CD4-positive, alpha-beta T cell treated with Interleukin-21 for 1 hour (primary cell): ENCODE measurements around the gene VPS39.

Source experiments
- DNase-seq: peaks from one replicate; pipeline ENCODE4 v3.0.0-alpha.2; 2020

VPS39 gene

DNA sequence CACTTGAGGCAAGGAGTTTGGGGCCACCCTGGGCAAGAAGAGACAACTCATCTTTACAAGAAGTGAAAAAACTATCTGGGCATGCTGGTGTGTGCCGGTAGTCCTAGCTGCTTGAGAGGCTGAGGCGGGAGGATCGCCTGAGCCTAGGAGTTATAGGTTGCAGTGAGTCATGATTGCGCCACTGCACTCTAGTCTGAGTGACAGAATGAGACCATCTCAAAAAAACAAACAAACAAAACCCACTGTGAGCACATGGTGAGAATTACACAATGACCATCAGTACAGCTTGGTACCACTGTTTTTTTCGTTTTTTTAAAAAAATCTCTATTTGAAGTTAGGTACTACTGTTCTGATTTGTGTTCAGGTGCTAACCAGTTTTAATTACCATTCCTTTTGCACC is 13.6 kb downstream of the VPS39 start:
- no peak for DNase-seq

DNA sequence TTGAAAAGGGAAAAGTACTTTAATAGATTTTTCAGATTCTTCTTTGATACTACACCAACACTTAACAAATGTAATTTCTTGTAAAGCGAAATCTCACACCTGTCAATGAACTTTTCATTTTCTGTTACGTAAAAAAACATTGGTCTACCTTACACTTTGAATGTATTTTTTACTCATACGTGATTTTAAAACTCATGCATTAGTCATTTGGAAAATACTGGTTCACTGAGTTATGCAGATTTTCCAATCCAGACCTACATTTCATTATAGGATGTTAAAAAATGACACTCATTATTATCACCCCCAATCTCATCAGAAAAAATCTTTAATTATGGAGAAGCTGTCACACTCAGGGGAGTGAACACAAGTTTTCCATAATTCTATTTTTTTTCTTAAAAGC is 14.7 kb downstream of the VPS39 start:
- no peak for DNase-seq

DNA sequence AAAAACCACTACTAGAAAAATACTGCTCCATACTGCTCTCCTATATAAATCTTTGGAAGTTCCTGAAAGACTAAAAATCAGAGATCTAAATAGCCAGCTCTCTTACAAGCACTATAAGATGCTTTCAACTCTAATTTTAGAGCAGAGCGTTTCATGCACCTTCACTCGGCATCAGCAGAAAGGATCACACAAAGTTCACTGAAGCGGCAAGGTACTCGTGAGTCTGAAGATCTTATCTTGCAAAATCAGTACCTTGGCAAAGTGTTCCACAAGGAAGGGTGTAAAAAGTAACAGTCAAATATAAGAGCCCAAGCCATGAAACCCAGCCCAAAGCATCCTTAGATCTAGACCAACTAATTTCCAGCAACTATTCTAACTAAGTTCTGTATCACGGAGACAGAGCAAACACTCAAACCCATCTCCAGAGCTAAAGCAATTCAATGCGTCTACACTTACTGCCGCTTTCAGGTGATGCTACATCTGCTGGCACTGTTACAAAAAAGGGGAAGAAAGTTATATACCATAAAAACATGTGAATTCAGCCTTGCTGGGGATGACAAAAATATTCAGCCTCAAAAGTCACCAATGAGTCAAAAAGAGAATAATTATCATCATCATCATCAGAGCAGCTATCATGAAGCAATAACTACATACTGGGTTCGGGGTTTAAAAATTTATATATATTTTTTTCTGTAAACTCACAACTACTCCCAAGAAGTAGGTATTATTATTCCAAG is 16.3 kb downstream of the VPS39 start:
- DNase-seq, result no peak

DNA sequence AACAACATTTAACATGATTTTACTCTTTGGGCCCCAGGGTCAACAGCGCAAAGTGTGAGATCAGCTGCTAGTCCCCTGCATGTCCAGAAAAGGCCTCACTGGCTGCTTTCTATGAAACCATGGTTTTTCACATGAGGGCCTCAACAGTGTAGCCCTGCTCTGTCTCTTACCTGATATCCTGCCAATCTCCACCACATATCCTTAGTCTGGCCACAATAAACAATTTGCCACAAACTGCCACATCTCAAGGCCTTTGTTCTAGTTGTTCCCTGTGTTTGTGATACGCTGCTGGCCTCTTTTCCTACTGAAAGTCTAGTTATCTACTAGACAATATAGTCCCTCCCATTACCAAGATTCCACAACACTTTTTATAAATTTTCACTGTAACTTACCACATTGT is 17.7 kb downstream of the VPS39 start:
- no peak for DNase-seq

DNA sequence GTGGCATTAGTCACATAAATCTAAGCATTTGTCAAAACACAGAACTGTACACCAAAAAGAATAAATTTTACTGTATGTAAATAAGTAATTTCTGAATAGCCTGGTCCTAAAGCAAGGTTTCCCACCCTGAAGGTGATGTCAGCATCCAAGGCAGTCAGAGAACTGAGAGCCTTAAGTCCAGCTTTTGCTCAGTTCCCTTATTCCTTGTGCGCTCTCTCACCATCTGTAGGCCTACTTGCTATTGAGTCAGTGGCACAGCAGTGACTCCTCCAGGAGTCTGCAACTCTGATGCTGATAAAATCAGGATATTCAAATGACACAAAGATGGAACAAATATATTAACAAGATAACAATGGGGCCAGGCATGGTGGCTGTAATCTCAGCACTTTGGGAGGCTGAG is 22.3 kb downstream of the VPS39 start:
- no peak for DNase-seq

DNA sequence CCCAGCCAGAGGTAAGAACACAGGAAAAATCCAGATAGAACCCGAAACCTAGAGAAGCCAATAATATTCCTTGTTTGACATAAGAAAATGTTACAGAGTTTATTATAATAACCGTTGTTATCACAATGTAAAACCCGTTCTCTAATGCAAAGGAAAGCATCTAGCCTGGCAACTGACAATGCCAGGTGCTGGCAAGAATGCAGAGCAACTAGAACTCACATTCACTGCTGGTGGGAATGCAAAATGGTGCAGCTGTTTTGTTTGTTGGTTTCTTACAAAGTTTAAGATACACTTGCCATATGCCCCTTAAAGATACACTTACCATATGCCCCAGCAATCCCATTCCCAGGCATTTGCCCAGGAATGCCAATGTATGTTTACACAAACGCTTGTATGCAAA is 23.4 kb downstream of the VPS39 start:
- no peak for DNase-seq

DNA sequence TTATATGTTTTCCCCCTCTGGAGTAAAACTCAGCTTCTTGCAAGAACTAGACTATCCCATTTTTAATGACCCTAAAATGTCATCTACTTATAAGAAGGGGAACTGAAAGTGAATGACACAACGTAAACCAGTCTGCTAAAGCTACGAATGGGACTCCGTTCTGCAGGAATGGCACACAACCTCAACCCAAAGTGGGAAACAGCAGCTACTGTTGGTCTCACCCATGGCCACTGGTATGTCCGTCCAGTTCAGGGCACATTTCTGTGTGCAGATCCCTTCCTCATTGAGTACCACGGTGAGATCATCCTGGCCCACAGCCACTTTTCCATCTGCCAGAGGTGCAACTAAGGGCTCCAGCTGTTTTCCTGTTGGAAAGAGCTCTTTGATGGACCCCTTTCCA is 23.8 kb downstream of the VPS39 start:
- no peak for DNase-seq

DNA sequence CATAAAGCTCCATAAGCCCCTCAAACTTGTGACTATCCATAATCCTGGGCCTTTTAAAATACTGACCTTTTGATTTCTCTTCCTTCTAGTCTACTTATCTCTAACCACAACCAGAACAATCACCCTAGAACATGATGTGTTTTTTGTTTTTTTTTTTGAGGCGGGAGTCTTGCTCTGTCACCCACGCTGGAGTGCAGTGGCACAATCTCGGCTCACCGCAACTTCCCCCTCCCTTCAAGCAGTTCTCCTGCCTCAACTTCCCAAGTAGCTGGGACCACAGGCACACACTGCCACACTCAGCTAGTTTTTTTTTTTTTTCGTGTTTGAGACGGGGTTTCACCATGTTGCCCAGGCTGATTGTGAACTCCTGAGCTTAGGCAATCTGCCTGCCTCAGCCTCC is 25.1 kb downstream of the VPS39 start:
- DNase-seq, result no peak

DNA sequence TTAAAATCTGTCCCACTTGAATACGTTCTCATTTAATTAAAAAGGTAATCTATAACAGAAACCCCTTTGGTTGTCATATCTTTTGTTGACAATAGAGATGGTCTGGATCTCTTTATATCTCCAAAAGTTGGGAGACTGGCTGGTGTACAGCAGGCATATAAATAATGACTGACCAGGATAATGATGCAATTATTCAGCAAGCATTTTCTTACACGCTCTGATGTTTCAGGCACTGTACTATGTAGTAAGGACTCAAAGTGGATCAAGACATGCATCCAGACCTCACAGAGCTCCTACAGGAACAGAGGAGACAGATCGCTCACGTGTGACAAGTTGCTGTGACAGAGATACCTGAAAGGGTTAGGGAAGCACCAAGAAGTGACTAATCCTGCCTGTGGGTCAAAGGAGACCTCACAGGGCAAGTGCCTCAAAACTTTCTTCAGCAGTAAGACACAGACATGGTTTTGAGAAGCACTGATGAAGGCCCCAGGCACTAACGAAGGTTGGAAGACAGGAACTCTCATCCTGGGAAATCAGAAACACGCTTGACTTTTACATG is 25.7 kb downstream of the VPS39 start:
- DNase-seq, result no peak

DNA sequence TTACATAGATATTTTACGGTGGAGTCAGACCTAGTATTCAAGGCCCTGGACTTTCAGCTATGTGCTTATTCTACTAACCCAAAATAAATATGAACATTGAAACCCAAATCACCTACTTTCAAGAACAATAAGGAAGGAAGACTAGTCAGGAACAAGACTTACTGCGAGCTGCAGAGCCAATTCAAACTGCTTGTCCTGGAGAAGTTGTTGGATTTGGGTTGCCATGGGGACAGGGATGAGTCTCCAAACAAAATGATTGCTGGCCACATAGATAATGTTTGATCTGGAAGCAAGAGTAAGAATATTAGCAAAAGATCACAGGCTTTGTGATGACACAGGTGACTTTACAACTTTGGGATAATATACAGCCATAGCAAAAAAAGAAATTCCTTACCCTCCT is 30.0 kb downstream of the VPS39 start:
- DNase-seq, result no peak

DNA sequence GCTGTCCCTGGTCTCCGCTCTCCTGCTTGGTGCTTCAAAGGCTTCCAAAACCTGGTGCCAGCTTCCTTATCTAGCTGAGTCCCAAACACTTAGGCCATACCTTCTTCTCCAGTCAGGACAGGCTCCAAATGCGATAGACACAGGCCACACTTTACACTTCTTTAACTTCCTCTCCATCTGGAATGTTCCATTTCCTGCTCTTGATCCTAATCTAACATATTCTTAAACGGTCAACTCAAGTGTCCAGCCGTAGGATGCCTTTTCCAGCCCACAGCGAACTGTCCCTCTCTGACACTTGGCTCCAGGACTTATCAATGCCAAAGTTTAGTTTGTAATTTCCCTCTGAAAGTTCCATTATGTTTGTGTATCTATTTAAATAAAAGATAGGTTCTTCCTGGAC is 32.4 kb downstream of the VPS39 start:
- DNase-seq, result no peak

DNA sequence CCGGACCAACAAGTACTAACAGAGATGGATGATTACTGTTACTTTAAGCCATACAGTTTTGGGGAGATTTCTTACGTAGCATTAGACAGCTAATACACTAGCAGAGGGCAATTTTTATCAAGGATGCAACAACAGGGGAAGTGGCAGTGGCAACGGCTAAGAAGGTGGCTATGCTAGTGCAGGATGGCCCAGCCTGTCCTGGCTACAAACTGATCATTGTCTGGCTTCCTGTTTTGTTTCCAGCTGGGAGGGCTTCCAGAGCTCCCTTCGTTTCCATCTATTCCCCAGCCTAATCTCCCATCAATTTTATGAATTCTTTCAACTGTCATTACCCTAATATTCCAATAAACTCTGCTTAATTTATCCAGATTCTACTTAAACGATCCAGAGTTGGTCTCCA is 35.6 kb downstream of the VPS39 start:
- no peak for DNase-seq

DNA sequence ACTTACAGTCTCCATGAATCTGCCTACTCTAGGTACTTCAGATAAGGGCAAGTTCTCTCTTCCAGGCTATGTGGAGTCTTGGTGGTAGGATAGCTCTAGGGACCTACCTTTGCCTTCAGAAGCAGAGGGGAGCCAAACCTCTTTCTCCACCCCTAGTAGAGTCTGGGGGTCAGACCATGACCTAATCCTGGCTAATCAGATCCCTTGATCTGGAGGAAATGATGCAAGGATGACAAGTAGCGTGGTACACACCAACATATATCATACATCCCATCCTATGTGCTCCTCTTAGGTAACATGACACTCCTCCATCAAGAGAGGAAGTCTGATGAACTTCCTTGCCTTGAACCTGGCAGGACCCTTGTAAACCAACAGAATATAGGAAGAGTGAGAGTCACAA is 36.3 kb downstream of the VPS39 start:
- DNase-seq, result no peak

DNA sequence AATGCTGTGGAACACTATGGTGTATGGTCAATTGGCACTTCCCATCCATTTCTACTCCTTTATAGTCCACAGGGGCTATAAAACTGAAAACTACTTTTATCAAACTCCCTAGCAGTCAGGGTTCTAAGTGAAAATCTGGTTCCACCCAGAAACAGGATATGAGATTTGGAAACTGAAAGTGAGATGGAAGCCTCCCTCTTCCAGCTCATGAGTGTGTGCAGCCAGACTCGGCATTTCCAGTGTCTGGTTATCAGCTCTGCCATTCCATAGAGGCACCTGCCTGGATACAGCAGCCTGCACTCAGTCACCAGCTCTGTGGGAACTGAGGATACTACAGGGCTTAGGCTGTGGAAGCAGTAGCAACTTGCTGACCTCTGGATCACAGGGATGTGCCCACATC is 37.0 kb downstream of the VPS39 start:
- DNase-seq, result no peak

DNA sequence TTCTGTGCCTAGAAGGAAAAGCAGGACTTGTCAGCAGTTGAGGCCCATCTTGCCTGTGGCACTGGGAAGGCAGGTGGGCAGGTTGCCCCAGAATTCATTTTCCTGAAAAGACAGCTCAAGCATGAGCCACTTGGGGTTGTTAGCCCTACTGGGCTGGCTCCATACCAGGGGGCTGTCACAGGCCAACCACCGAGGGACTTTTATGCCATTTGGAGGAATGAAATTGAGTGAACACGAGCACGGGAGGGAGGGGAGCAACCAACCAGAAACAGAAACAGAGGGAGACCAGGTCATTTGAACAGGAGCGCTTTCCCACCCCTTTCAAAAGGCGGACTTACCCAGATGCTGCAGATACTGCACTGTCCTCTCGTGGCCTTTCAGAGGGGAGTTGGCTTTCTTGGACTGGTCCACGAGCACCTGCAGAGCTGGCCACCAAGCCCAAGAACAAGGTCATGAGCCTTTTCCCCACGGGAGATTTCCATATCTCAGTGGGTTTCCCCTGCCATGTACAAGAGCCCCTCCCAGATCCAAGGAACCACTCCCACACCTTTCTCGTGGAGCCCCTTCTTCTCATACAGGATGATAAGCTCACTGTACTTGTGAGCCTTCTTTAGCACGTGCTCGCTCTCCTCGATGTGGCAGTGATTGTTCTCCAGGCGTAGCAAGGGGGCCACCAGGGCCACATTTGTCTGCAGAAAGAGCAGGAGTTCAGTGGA is 41.7 kb downstream of the VPS39 start:
- no peak for DNase-seq

DNA sequence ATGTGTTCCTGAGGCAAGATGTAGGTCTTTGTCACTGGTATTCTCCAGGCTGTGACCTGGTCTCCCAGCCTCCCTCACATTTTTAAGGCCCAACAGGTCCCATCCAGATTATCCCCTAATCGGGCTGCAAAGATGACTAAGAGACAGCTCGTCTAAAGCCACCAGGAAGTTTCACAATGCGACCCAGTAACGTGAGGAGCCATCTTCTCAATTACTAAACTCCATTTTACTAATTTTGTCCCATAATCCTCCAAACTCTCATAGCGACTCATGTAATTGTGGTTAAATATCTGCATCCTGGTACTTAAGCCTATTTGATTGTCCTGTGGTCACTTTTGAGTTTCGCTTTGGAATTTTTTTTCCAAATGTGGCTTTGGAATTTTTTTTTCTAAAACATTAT is 43.0 kb downstream of the VPS39 start:
- DNase-seq, result no peak

DNA sequence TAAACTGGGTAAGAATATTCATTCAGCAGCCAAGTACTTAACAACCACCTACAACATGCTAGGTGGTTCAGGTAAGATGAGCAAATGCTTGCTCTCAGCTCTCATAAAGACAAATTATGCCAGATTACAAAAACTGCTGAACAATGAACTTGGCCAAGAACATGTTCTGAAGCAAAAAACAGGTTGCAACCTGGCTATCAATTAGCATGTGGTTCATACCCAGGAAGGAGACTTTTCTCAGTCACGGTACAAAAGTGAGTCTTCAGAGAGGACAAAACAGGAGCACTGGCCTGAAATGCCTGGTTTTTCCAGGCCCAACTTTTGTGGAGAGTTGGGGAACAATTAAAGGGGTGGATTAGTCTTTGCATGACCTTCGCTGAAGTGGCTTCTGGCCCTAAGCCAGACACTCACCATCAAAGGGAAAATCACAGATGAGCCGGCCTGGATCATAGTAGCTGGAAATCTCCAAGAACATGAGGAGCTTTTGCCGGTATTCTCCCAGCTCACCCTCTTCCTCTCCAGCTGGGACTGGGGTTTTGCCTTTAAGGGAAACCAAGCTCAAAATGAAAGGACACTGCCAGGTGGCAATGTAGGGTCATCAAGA is 44.1 kb downstream of the VPS39 start:
- DNase-seq, result no peak

DNA sequence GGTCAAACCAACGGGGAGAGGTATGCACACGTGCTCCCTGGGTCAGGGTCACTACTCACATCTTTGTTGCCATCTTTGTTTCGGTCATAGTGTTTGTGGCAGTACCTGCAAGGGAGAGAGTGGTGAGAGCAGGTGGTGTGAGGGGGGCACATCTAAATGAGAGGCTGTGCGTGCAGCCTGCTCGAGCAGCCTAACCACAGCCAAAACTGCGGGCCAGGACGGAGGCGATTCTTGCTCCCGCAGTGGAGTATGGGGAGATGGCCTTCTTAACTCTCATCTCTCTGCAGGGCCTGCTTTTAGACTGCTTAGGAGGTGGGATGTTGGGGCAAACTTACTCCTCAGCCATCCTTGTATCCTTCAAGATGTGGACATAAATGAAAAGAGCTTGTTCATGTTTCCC is 44.8 kb downstream of the VPS39 start:
- no peak for DNase-seq

DNA sequence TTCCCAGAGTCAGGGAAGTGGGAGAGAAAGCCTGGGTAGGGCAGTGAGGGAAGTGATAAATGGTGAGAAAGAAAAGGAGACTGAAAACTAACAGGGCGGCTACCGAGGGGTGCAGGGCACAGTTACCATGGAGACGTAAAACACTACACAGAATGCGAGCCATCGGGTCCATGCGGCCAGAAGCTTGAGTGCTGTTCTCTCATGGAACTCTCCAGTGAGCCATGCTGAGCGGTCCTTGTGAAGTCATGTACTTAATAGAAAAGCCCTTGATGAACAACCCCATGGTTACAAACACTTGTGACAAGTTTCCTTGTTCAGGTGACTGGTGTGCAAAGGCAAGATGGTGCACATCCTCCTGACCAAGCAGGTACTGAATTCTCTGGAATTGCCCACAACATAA is 48.0 kb downstream of the VPS39 start:
- no peak for DNase-seq

DNA sequence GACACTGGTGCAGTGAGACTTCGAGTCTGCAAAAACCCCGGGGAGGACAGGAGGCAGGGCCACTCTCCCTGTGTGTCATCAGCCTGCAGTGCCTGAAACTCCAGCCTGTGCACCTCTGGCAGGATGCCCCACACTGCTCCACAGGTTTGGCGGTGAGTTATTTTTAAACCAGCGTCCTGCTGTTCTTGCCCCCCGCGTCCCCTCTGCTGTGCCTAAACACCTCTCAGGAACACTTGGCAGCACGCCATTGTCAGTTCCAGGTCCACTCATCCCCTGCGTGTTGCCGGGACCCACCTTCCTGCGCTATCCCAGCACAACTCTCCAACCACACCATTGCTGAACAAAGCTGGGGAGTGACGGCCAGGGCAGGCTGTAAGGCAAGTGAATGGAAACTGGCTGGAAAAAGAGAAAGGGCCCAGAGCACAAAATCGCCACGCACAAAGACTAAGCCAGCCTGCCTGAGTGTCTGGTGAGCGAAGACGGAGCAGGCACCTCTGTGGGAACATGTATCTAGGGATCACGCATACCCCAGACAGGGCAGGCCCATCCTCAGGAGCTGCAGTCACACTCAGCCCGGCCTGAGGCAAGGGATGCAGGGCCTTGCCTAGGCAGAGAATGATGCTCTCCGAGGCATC is 48.6 kb downstream of the VPS39 start:
- DNase-seq, result no peak

DNA sequence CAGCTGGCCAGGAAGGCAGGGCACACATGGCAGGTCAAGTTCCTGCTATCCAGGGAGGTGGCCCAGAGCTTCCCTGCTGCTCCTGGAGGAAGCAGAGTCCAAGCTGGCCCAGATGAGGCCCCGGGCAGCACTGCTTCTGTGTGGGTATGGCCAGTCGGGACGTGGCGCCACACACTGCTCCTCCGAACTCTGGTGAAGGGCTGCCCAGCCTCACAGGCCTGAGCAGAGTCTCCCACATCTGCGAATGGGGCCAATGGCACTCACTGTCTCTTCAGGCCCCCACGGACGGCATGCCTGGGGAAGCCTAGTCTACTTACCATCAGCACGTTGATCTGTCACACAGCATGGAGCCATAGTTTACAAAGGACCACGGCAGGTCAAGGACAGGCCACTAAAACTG is 49.2 kb downstream of the VPS39 start:
- no peak for DNase-seq

DNA sequence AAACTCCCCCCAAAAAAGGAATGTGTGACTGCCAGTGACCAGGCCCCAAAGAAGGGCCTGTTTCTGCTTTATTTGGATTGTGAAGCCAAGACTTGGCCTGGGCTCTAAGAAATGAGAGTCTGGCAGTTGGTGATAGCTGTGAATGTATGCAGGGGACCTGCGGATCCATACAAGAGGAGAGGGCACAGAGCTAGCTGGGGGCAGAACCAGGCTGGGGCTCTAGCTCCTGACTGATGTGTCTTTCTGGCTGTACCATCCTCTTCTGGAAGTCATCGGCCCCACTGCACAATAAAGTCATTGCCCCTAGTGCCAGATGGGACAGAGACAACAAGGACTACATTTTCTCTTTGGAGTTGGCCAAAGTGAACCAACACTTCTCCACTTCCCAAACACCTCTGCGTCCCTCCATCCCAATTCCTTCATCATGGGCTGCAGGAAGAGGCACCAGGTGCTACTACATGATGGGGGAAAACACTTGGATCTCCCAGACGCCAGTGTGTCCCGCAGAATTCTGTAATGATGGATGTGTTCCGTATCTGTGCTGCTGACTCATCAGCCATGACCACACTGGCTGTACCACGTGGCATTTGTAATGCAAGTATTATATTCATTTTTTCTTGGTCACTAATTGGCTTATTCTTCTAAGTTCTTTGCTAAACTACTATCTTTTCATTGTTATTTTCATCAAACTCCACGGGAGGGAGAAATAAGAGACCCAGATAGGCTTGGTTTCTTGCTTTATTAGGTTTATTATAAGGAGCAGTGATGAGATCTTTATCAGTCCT is 49.9 kb downstream of the VPS39 start:
- DNase-seq, result no peak

DNA sequence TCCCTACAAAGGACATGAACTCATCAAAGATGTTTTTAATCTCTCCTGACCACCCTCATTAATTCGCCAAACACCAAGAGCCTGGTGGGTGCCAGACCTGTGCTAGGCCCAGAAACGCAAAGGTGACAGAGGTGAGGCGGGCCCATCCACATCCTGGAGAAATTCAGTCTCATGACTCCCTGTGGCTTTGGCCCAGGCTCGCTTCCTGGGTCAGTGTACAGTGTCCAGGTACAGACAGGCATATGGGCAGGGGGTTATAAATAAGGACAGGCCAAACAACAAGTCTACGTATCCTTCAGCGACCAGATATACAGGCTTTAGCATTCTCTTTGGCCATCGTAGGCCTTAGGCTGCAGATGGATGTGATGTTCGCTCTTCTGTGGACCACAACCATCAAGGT is 50.7 kb downstream of the VPS39 start:
- no peak for DNase-seq
